ENCODE measurements around the gene ZNF43. TPM values are rescaled to one million over a fixed set of nuclear protein-coding genes. Genes with fewer than 3 reads are reported as not detected.

Gene ZNF43
- total RNA-seq, 1 experiment from 2014 or later: 51.6 TPM

GRCh38 chr19:21851596-21852345, 15.8 kb upstream of the ZNF43 start:
- WGBS (ENCODE audit: extremely low coverage, insufficient read length, low lambda C conversion rate): no CpG with 5 or more reads among the region's 44 CpGs
- Histone ChIP-seq H3K18ac (ENCODE audit: insufficient read length, low read depth, low read length) (peak overlapping the region; percentile 97), H4K91ac (ENCODE audit: insufficient read length, low read depth, low read length) (no peak overlapping the region), H2BK12ac (ENCODE audit: insufficient read length, low read depth, low read length) (no peak overlapping the region), H3K14ac (ENCODE audit: insufficient read depth, low read length) (peak overlapping the region; percentile 99), H3K4me1 (ENCODE audit: insufficient read depth, low read length) (peaks cover 4% of the 10 kb centered on the region; the same call in 1 of the 2 replicates), H4K8ac (replicated peaks; ENCODE audit: insufficient read length, low read depth, low read length) (no peak overlapping the region), H3K56ac (ENCODE audit: insufficient read length, low read depth, low read length) (peak overlapping the region; percentile 5), H2AK5ac (ENCODE audit: insufficient read length, low read length) (no peak overlapping the region), H4K5ac (ENCODE audit: insufficient read length, low read depth, low read length) (peak overlapping the region; percentile 47), H2BK120ac (ENCODE audit: low read depth, low read length, poor library complexity, severe bottlenecking) (no peak overlapping the region), H3K23me2 (ENCODE audit: insufficient read length, low read depth, low read length, poor library complexity, severe bottlenecking) (no peaks in the 10 kb centered on the region), H3K79me1 (ENCODE audit: insufficient read depth, low read depth, low read length, poor library complexity, severe bottlenecking) (peaks cover 7% of the 10 kb centered on the region), H4K20me1 (ENCODE audit: control insufficient read depth, insufficient read depth, insufficient read length) (no peaks in the 10 kb centered on the region), H3K4me2 (ENCODE audit: insufficient read depth, insufficient read length, low read length) (peak overlapping the region; percentile 63), H3K27ac (ENCODE audit: insufficient read length, low read depth, low read length) (peak overlapping the region; percentile 30), H2AFZ (ENCODE audit: low read length) (peak overlapping the region; percentile 14), H3K9me3 (ENCODE audit: control insufficient read depth, low read depth, low read length) (peaks cover 1% of the 10 kb centered on the region), H3K27me3 (ENCODE audit: insufficient read depth, low read length) (no peaks in the 10 kb centered on the region), H3K23ac (ENCODE audit: insufficient read length, low read depth, low read length) (no peak overlapping the region), H2BK20ac (ENCODE audit: low read depth, low read length, poor library complexity, severe bottlenecking) (no peak overlapping the region), H3K79me2 (ENCODE audit: insufficient read depth, low read length) (peaks cover 14% of the 10 kb centered on the region; the same call in 1 of the 2 replicates), H2BK5ac (ENCODE audit: insufficient read length, low read length) (no peak overlapping the region), H2BK15ac (ENCODE audit: low read depth, low read length) (no peak overlapping the region), H3K9ac (ENCODE audit: extremely low read depth, insufficient read length, low read length) (peak overlapping the region; percentile 99), H3T11ph (ENCODE audit: low read length) (no peak overlapping the region), H3K4ac (ENCODE audit: low read depth, low read length) (no peak overlapping the region)
- DNase-seq: peak; percentile 96
- Mint-ChIP-seq H3K9me3 (peaks cover 26 to 39% of the 10 kb centered on the region in 2 experiments), H3K4me3 (peak overlapping the region; percentile 93 to 95), H3K36me3 (ENCODE audit: insufficient read depth in 1 of 3, low read depth in 3 of 3) (peaks cover 33 to 42% (median 40%) of the 10 kb centered on the region in 3 experiments), H3K27ac (peak overlapping the region; percentile 97 to 99 (median 99)), H3K4me1 (peaks cover 20 to 21% of the 10 kb centered on the region in 2 experiments), H3K27me3 (ENCODE audit: low read depth) (peaks cover 10% of the 10 kb centered on the region)
- TF ChIP-seq, protein P1, sequence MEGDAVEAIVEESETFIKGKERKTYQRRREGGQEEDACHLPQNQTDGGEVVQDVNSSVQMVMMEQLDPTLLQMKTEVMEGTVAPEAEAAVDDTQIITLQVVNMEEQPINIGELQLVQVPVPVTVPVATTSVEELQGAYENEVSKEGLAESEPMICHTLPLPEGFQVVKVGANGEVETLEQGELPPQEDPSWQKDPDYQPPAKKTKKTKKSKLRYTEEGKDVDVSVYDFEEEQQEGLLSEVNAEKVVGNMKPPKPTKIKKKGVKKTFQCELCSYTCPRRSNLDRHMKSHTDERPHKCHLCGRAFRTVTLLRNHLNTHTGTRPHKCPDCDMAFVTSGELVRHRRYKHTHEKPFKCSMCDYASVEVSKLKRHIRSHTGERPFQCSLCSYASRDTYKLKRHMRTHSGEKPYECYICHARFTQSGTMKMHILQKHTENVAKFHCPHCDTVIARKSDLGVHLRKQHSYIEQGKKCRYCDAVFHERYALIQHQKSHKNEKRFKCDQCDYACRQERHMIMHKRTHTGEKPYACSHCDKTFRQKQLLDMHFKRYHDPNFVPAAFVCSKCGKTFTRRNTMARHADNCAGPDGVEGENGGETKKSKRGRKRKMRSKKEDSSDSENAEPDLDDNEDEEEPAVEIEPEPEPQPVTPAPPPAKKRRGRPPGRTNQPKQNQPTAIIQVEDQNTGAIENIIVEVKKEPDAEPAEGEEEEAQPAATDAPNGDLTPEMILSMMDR (conservative IDR thresholded peaks at IDR 0.05): no peak; the same call in 2 of the 3 replicates

Data from H9 (cell line).